HepG2 (cell line): Measurements from ENCODE around the gene C9orf50.

ENCODE experiments used
- ASH2L ChIP-seq: fragments of 300-600, 200-600 bp; sonication (generic); IDR thresholded peaks from 2 replicates; pipeline ENCODE4 v1.7.0; 2017; ENCODE audit warnings: low read depth, mild to moderate bottlenecking, moderate library complexity, mixed read lengths, low read length; ENCODE audit not compliant: insufficient read length
- ATF4 ChIP-seq, 2 experiments: fragments of 450-650 bp in 1 of 2; sonication (generic) in 1 of 2; formaldehyde crosslinking; IDR thresholded peaks; 2 replicates each; pipeline versions ENCODE4 v1.5.0 to v1.8.0; 2020 to 2022; ENCODE audit warnings: mild to moderate bottlenecking in 1 of 2, missing genetic modification reagents in 1 of 2
- CREB3 ChIP-seq: sonication (generic); formaldehyde crosslinking; IDR thresholded peaks from 2 replicates; pipeline ENCODE4 v1.5.0; 2020; ENCODE audit warnings: missing genetic modification reagents
- CTCF ChIP-seq: sonication (generic); formaldehyde crosslinking; IDR thresholded peaks from 2 replicates; pipeline ENCODE4 v1.5.0; 2020; ENCODE audit warnings: mild to moderate bottlenecking, missing genetic modification reagents, moderate library complexity
- ELF4 ChIP-seq: sonication (generic); formaldehyde crosslinking; IDR thresholded peaks from 2 replicates; pipeline ENCODE4 v1.5.0; 2020; ENCODE audit warnings: missing genetic modification reagents, mild to moderate bottlenecking, moderate library complexity, borderline replicate concordance
- ELK4 ChIP-seq: sonication (generic); formaldehyde crosslinking; IDR thresholded peaks from 2 replicates; pipeline ENCODE4 v1.9.0; 2021; ENCODE audit warnings: missing genetic modification reagents, borderline replicate concordance
- EZH2 ChIP-seq: conservative IDR thresholded peaks from 2 replicates; pipeline ENCODE4 v1.6.1; 2012; ENCODE audit warnings: mild to moderate bottlenecking, low read depth, low read length, moderate library complexity
- HNF4A ChIP-seq: sonication (generic); formaldehyde crosslinking; IDR thresholded peaks from 2 replicates; pipeline ENCODE4 v1.4.0; 2020; ENCODE audit warnings: missing genetic modification reagents
- KDM6A ChIP-seq: IDR thresholded peaks from 2 replicates; pipeline ENCODE4 v1.6.1; 2016; ENCODE audit warnings: low read depth
- MAFF ChIP-seq: IDR thresholded peaks from 2 replicates; pipeline ENCODE4 v1.6.1; 2011; ENCODE audit warnings: low read depth, low read length, improper control_type of control experiment
- SP1 ChIP-seq, 2 experiments: fragments of 450-650 bp in 1 of 2; sonication (generic) in 1 of 2; formaldehyde crosslinking in 1 of 2; IDR thresholded peaks; 2 replicates each; pipeline versions ENCODE4 v1.4.0 to v1.6.1; 2016 to 2020; ENCODE audit warnings: missing genetic modification reagents in 1 of 2
- TBX3 ChIP-seq: fragments of 450-650 bp; IDR thresholded peaks from 2 replicates; pipeline ENCODE4 v1.6.1; 2017; ENCODE audit warnings: antibody characterized with exemption, mild to moderate bottlenecking, inconsistent platforms, borderline replicate concordance
- ZNF280D ChIP-seq: sonication (generic); formaldehyde crosslinking; IDR thresholded peaks from 2 replicates; pipeline ENCODE4 v1.5.1; 2020; ENCODE audit warnings: mild to moderate bottlenecking, missing genetic modification reagents

GRCh38 chr9:129594632-129595031 is 26.3 kb downstream of the C9orf50 start:
- TF ChIP-seq ZNF280D (CRISPR knock-in tag), result no peak
- no peak for TF ChIP-seq ELF4 (CRISPR knock-in tag)
- TF ChIP-seq SP1 (IDR thresholded peaks at IDR 0.05), result no peak
- TF ChIP-seq SP1 (CRISPR knock-in tag; IDR thresholded peaks at IDR 0.05), result no peak
- no peak for TF ChIP-seq TBX3
- no peak for TF ChIP-seq HNF4A (CRISPR knock-in tag)
- no peak for TF ChIP-seq ELK4 (CRISPR knock-in tag)
- no peak for TF ChIP-seq EZH2
- TF ChIP-seq CREB3, result no peak
- TF ChIP-seq MAFF, result no peak
- no peak for TF ChIP-seq ASH2L
- TF ChIP-seq CTCF (CRISPR knock-in tag), result no peak
- TF ChIP-seq KDM6A, result no peak
- no peak for TF ChIP-seq ATF4 (CRISPR knock-in tag; IDR thresholded peaks at IDR 0.05)
